Upper lobe of left lung (tissue), 6 donors: ENCODE measurements around the gene KRTAP19-6. TPM values are rescaled to one million over a fixed set of nuclear protein-coding genes. Genes with fewer than 3 reads are reported as not detected.
A peak's percentile ranks its signal among the peaks of the same experiment; 100 is the strongest.
"Not testable (repeated sequence)": the region's sequence is repeated elsewhere in the genome, so short reads cannot be mapped to it uniquely, and the experiment has no call there.

Experiments
- ATAC-seq, 2 donors: fragments of 200-7000 bp; cut with Tn5 transposase; one replicate each; pipeline ENCODE4 v1.9.1; 2022; ENCODE audit warnings: mild to moderate bottlenecking in 2 of 2, moderate library complexity in 2 of 2; ENCODE audit not compliant: low FRiP score in 2 of 2
- DNase-seq, 2 donors: peaks; one replicate each; pipeline ENCODE4 v3.0.0-alpha.2; 2019 to 2020
- H3K27ac ChIP-seq, 4 donors: fragments of 200-600 bp; sonication (generic); one replicate each; pipeline ENCODE4 v1.5.1; 2016 to 2019
- H3K27me3 ChIP-seq, 4 donors: fragments of 200-600 bp; sonication (generic); one replicate each; pipeline ENCODE4 v1.5.1; 2017 to 2019
- H3K36me3 ChIP-seq, 4 donors: fragments of 200-600 bp; sonication (generic); one replicate each; pipeline ENCODE4 v1.5.1; 2016 to 2019
- H3K4me1 ChIP-seq, 4 donors: fragments of 200-600 bp; sonication (generic); one replicate each; pipeline ENCODE4 v1.5.1; 2018 to 2019
- H3K4me3 ChIP-seq, 4 donors: fragments of 200-600 bp; sonication (generic); one replicate each; pipeline ENCODE4 v1.5.1; 2017 to 2019; ENCODE audit warnings: mild to moderate bottlenecking in 2 of 4, moderate library complexity in 1 of 4
- H3K9me3 ChIP-seq, 4 donors: fragments of 200-600 bp; sonication (generic); one replicate each; pipeline ENCODE4 v1.5.1; 2018 to 2019
- EP300 ChIP-seq, 4 donors: sonication (generic); formaldehyde crosslinking; IDR thresholded peaks; one replicate each; pipeline ENCODE4 v1.5.1; 2017; ENCODE audit warnings: antibody characterized with exemption in 4 of 4, control low read depth in 2 of 4
- POLR2A ChIP-seq, 4 donors: fragments of 450-650 bp; IDR thresholded peaks; one replicate each; pipeline ENCODE4 v1.5.1; 2016 to 2017; ENCODE audit warnings: antibody characterized with exemption in 4 of 4, mild to moderate bottlenecking in 2 of 4
- POLR2AphosphoS5 ChIP-seq, 2 donors: sonication (generic); formaldehyde crosslinking; IDR thresholded peaks; one replicate each; pipeline ENCODE4 v1.5.1; 2017; ENCODE audit warnings: antibody characterized with exemption in 2 of 2
- WGBS, 2 donors: methylation state at CpG; one replicate each; pipeline ENCODE4 v1.1.5; 2017 to 2018; 5-methylcytosine and 5-hydroxymethylcytosine counted together
- small RNA-seq, 4 donors: library from RNA; depleted of rRNA; stranded (forward); fragments of <200 nt; gene quantifications; one replicate each; pipeline ENCODE3, GENCODE V24; 2016
- total RNA-seq, 6 donors: library from RNA; depleted of rRNA in 4 of 6; stranded (reverse); fragments of >200 nt in 4 of 6; gene quantifications; one replicate each; pipeline versions ENCODE4 v1.1.0 to v1.2.1, GENCODE V29; 2016 to 2021
- TF ChIP-seq, protein P1 (sequence below), 6 experiments: fragments of 450-650 bp in 4 of 6; fragments of 200-600 bp in 2 of 6; sonication (generic) in 2 of 6; IDR thresholded peaks; one replicate each; pipeline ENCODE4 v1.5.1; 2016 to 2019; ENCODE audit warnings: antibody characterized with exemption in 6 of 6
- donor health status: DM: no; HTN: no; CAD: no; lungs with moderate emphysema.
- donor health status: DM: no; HTN: yes; CAD: no; lungs with severe emphysema.

KRTAP19-6 gene
- total RNA-seq, 6 donors from 2014 or later = not detected

DNA sequence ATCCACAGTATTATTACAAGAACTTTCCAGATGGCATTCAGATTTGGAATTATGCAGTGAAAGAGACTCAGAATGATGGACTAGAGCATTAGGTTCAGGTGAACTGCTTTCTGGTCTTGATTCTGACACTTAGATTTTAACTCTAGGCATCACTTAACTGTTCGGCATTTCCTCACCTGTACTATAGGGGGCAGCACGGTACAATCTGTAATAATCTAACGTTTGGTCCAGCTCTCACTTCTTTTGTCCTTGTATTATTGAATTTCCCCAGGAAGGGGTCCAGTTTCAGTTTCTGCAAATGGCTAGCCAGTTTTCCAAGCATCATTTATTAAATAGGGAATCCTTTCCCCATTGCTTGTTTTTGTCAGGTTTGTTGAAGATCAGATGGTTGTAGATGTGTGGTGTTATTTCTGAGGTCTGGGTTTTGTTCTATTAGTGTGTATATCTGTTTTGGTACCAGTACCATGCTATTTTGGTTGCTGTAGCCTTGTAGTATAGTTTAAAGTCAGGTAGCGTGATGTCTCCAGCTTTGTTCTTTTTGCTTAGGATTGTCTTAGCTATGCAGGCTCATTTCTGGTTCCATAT is 36.0 kb downstream of the KRTAP19-6 start:
- H3K27me3 ChIP-seq, ATAC-seq, H3K36me3 ChIP-seq, DNase-seq, H3K27ac ChIP-seq, H3K9me3 ChIP-seq, H3K4me3 ChIP-seq, H3K4me1 ChIP-seq: not testable (repeated sequence)
- TF ChIP-seq, protein P1, sequence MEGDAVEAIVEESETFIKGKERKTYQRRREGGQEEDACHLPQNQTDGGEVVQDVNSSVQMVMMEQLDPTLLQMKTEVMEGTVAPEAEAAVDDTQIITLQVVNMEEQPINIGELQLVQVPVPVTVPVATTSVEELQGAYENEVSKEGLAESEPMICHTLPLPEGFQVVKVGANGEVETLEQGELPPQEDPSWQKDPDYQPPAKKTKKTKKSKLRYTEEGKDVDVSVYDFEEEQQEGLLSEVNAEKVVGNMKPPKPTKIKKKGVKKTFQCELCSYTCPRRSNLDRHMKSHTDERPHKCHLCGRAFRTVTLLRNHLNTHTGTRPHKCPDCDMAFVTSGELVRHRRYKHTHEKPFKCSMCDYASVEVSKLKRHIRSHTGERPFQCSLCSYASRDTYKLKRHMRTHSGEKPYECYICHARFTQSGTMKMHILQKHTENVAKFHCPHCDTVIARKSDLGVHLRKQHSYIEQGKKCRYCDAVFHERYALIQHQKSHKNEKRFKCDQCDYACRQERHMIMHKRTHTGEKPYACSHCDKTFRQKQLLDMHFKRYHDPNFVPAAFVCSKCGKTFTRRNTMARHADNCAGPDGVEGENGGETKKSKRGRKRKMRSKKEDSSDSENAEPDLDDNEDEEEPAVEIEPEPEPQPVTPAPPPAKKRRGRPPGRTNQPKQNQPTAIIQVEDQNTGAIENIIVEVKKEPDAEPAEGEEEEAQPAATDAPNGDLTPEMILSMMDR (IDR thresholded peaks at IDR 0.05) = peak in 2 of 6 experiments; percentile 7 to 31
- WGBS, 2 donors = 27 to 32% methylated on average over 4 of the region's 4 CpGs

GRCh38 chr21:30502041-30502440 is 39.6 kb downstream of the KRTAP19-6 start, which contains the start of gene KRTAP19-5:
KRTAP19-5 (minus strand) TSS chr21:30502141; CDS start chr21:30502090, 51 bp downstream.
- ATAC-seq = no peak

GRCh38 chr21:30497065-30497464 is 44.6 kb downstream of the KRTAP19-6 start, which contains the start of gene KRTAP19-4:
KRTAP19-4 (minus strand) TSS chr21:30497165; CDS start chr21:30497110, 55 bp downstream.
- Histone ChIP-seq H3K27ac (no peak within 1 kb of the TSS), H3K27me3 (no peaks in the 10 kb centered on the region), H3K36me3 (no peaks in the 10 kb centered on the region), H3K4me3 (no peak within 1 kb of the TSS), H3K9me3 (no peaks in the 10 kb centered on the region), H3K4me1 (no peaks in the 10 kb centered on the region)
- 63 to 78% methylated on average over 4 of the region's 4 CpGs for WGBS, 2 donors
- ATAC-seq (no peak), DNase-seq (no peak)
- no peak for TF ChIP-seq POLR2A (IDR thresholded peaks at IDR 0.05)
- TF ChIP-seq EP300 (IDR thresholded peaks at IDR 0.05) = no peak
- no peak for TF ChIP-seq POLR2AphosphoS5 (IDR thresholded peaks at IDR 0.05)
- TF ChIP-seq, protein P1 (IDR thresholded peaks at IDR 0.05) = no peak

More at GRCh38 chr21:30502041-30502440, 39.6 kb downstream of the KRTAP19-6 start, which contains the start of gene KRTAP19-5:
- TF ChIP-seq POLR2A (IDR thresholded peaks at IDR 0.05) (no peak), POLR2AphosphoS5 (IDR thresholded peaks at IDR 0.05) (no peak), EP300 (IDR thresholded peaks at IDR 0.05) (no peak)
- TF ChIP-seq, protein P1 (IDR thresholded peaks at IDR 0.05) = no peak
- Histone ChIP-seq H3K9me3 (no peaks in the 10 kb centered on the region), H3K36me3 (no peaks in the 10 kb centered on the region), H3K4me1 (no peaks in the 10 kb centered on the region), H3K27me3 (no peaks in the 10 kb centered on the region), H3K27ac (no peak within 1 kb of the TSS), H3K4me3 (no peak within 1 kb of the TSS)
- 78 to 87% methylated on average over 6 of the region's 6 CpGs for WGBS, 2 donors
- DNase-seq = no peak

DNA sequence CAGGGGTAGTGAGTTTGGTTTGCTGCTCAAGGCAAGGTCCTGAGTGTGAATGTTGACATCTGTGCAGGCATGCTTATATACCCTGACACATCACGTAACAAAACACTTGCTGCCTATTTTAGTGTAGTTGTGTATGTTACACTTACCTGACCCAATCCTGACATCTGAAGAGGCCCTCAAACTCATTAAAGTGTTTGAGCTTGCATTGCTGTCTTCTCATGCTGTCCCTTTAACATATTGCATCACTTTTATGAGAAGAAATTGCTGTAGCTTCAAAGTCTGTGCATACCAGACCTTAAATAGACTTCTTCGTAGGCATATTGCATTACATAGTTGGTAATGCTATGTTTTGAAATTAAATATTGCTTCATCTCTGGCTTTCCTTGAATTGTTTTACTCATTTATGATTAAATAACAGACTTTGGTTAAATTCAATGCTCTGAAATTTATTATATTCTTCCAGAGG is 49.7 kb downstream of the KRTAP19-6 start, which contains the start of gene KRTAP19-3:
TSS of gene KRTAP19-3 (minus strand) at position 51 of the 466 bp plus-strand sequence. CDS start 56 bp downstream, outside the sequence.
- no peaks in the 10 kb centered on the region for H3K9me3 ChIP-seq
- WGBS, 2 donors = 69 to 80% methylated on average over 2 of the region's 2 CpGs
- no peaks in the 10 kb centered on the region for H3K27me3 ChIP-seq
- no peak for ATAC-seq
- TF ChIP-seq POLR2A (IDR thresholded peaks at IDR 0.05) = no peak
- no peak for TF ChIP-seq EP300 (IDR thresholded peaks at IDR 0.05)
- TF ChIP-seq POLR2AphosphoS5 (IDR thresholded peaks at IDR 0.05) = no peak
- TF ChIP-seq, protein P1 (IDR thresholded peaks at IDR 0.05) = no peak
- H3K4me3 ChIP-seq = no peak within 1 kb of the TSS
- no peaks in the 10 kb centered on the region for H3K4me1 ChIP-seq
- H3K36me3 ChIP-seq = no peaks in the 10 kb centered on the region
- DNase-seq = no peak
- no peak within 1 kb of the TSS for H3K27ac ChIP-seq

Small RNA genes within 50 kb of the gene (small RNA-seq; reads per million reads assigned to genes)
- gene AP000567.1 = 0 reads per million in 4 donors
- gene KRTAP19-10P = 0 reads per million in 4 donors
- gene KRTAP19-11P = 0 reads per million in 4 donors
- gene KRTAP19-9P = 0 reads per million in 4 donors
- gene KRTAP22-2 = 0 reads per million in 4 donors

Other genes starting within 250 kb of the KRTAP19-6 start
- not detected for gene KRTAP26-1, start 221.5 kb downstream of the KRTAP19-6 start, total RNA-seq
- not detected for gene KRTAP27-1, start 204.2 kb downstream of the KRTAP19-6 start, total RNA-seq
- gene KRTAP23-1, start 193.3 kb downstream of the KRTAP19-6 start, total RNA-seq = not detected
- not detected for gene KRTAP13-2, start 169.6 kb downstream of the KRTAP19-6 start, total RNA-seq
- not detected for gene KRTAP13-1, start 145.8 kb downstream of the KRTAP19-6 start, total RNA-seq
- gene KRTAP13-3, start 115.9 kb downstream of the KRTAP19-6 start, total RNA-seq = not detected
- gene KRTAP13-4, start 111.6 kb downstream of the KRTAP19-6 start, total RNA-seq = not detected
- not detected for gene KRTAP15-1, start 101.6 kb downstream of the KRTAP19-6 start, total RNA-seq
- gene KRTAP19-1, start 61.5 kb downstream of the KRTAP19-6 start, total RNA-seq = not detected
- not detected for gene KRTAP19-2, start 54.4 kb downstream of the KRTAP19-6 start, total RNA-seq
- gene KRTAP19-3, start 49.9 kb downstream of the KRTAP19-6 start, total RNA-seq = not detected
- not detected for gene KRTAP19-4, start 44.7 kb downstream of the KRTAP19-6 start, total RNA-seq
- gene KRTAP19-5, start 39.7 kb downstream of the KRTAP19-6 start, total RNA-seq = not detected
- not detected for gene KRTAP19-7, start 19.4 kb upstream of the KRTAP19-6 start, total RNA-seq
- not detected for gene KRTAP22-2, start 48.5 kb upstream of the KRTAP19-6 start, total RNA-seq
- not detected for gene KRTAP6-3, start 50.6 kb upstream of the KRTAP19-6 start, total RNA-seq
- gene KRTAP6-2, start 57.0 kb upstream of the KRTAP19-6 start, total RNA-seq = not detected
- not detected for gene KRTAP22-1, start 59.2 kb upstream of the KRTAP19-6 start, total RNA-seq
- gene KRTAP6-1, start 72.1 kb upstream of the KRTAP19-6 start, total RNA-seq = not detected
- not detected for gene KRTAP20-1, start 74.6 kb upstream of the KRTAP19-6 start, total RNA-seq
- not detected for gene KRTAP20-4, start 78.8 kb upstream of the KRTAP19-6 start, total RNA-seq
- gene KRTAP20-2, start 93.3 kb upstream of the KRTAP19-6 start, total RNA-seq = not detected
- gene KRTAP20-3, start 101.0 kb upstream of the KRTAP19-6 start, total RNA-seq = not detected
- not detected for gene KRTAP21-3, start 176.9 kb upstream of the KRTAP19-6 start, total RNA-seq
- gene KRTAP21-2, start 205.4 kb upstream of the KRTAP19-6 start, total RNA-seq = not detected
- not detected for gene KRTAP21-1, start 213.6 kb upstream of the KRTAP19-6 start, total RNA-seq